D341Med (cell line): ENCODE data around the gene DACH1.
"Not testable (repeated sequence)": the region's sequence is repeated elsewhere in the genome, so short reads cannot be mapped to it uniquely, and the experiment has no call there.

Experiments
- DNase-seq: peaks from one replicate; pipeline ENCODE4 v3.0.0; 2012; ENCODE audit warnings: low spot score

DACH1 gene

GRCh38 chr13:71828564-71828963, 38.4 kb downstream of the DACH1 start:
- no peak for DNase-seq

- DNase-seq, result no peak
These were observed 38.9 kb downstream of the DACH1 start for GRCh38 chr13:71828117-71828516.

GRCh38 chr13:71827241-71827640, 39.8 kb downstream of the DACH1 start:
- no peak for DNase-seq

GRCh38 chr13:71820699-71821098, 46.3 kb downstream of the DACH1 start:
- no peak for DNase-seq

- no peak for DNase-seq
These were observed 49.7 kb downstream of the DACH1 start for GRCh38 chr13:71817335-71817734.

- DNase-seq, result no peak
These were observed 52.1 kb downstream of the DACH1 start for GRCh38 chr13:71814806-71815360.

GRCh38 chr13:71813187-71813586, 53.8 kb downstream of the DACH1 start:
- DNase-seq, result no peak

GRCh38 chr13:71811344-71811743, 55.7 kb downstream of the DACH1 start:
- no peak for DNase-seq

- no peak for DNase-seq
These were observed 58.3 kb downstream of the DACH1 start for GRCh38 chr13:71808708-71809107.

- DNase-seq, result no peak
These were observed 60.1 kb downstream of the DACH1 start for GRCh38 chr13:71806886-71807285.

- DNase-seq, result no peak
These were observed 63.9 kb downstream of the DACH1 start for GRCh38 chr13:71803066-71803465.

- DNase-seq, result peak; percentile 66
These were observed 65.2 kb downstream of the DACH1 start for GRCh38 chr13:71801781-71802180.

GRCh38 chr13:71801165-71801760, 65.7 kb downstream of the DACH1 start:
- no peak for DNase-seq

GRCh38 chr13:71799324-71799723, 67.7 kb downstream of the DACH1 start:
- DNase-seq, result no peak

GRCh38 chr13:71798707-71799106, 68.3 kb downstream of the DACH1 start:
- DNase-seq, result no peak

GRCh38 chr13:71797517-71797916, 69.5 kb downstream of the DACH1 start:
- no peak for DNase-seq

GRCh38 chr13:71789693-71790329, 77.2 kb downstream of the DACH1 start:
- DNase-seq, result no peak

- DNase-seq, result no peak
These were observed 78.0 kb downstream of the DACH1 start for GRCh38 chr13:71789037-71789436.

- DNase-seq, result no peak
These were observed 79.6 kb downstream of the DACH1 start for GRCh38 chr13:71787414-71787813.

- no peak for DNase-seq
These were observed 80.1 kb downstream of the DACH1 start for GRCh38 chr13:71786875-71787274.

- no peak for DNase-seq
These were observed 81.6 kb downstream of the DACH1 start for GRCh38 chr13:71785361-71785760.

GRCh38 chr13:71780546-71780945, 86.5 kb downstream of the DACH1 start:
- DNase-seq, result no peak

- DNase-seq, result not testable (repeated sequence)
These were observed 88.0 kb downstream of the DACH1 start for GRCh38 chr13:71778998-71779397.

- no peak for DNase-seq
These were observed 91.0 kb downstream of the DACH1 start for GRCh38 chr13:71775966-71776365.
